Body of pancreas (tissue), 4 donors: ENCODE measurements around the gene RCOR1.

Source experiments
- POLR2A ChIP-seq, 3 donors: fragments of 450-650 bp; IDR thresholded peaks; one replicate each; pipeline ENCODE4 v1.6.1; 2016; ENCODE audit warnings: antibody characterized with exemption in 3 of 3, mild to moderate bottlenecking in 2 of 3
- TF ChIP-seq, protein P1 (sequence below), 7 experiments: fragments of 450-650 bp in 4 of 7; fragments of 200-600 bp in 3 of 7; sonication (generic) in 3 of 7; IDR thresholded peaks; one replicate each; pipeline ENCODE4 v1.5.1; 2016 to 2019; ENCODE audit warnings: antibody characterized with exemption in 7 of 7

DNA sequence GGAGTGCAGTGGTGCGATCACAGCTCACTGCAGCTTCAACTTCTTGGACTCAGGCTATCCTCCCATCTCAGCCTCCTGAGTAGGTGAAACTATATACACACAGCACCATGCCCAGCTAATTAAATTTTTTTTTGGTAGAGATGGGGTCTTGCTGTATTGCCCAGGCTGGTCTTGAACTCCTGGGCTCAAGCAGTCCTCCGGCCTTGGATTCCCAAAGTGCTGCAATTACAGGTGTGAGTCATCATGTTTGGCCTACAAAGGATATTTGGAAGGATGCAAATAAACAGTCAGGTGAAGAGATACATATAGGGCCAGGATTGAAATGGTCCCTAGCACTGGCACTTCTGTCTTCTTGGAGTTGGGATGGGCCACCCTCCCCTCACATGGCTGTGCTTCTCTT is 23.9 kb downstream of the RCOR1 start:
- TF ChIP-seq, protein P1, sequence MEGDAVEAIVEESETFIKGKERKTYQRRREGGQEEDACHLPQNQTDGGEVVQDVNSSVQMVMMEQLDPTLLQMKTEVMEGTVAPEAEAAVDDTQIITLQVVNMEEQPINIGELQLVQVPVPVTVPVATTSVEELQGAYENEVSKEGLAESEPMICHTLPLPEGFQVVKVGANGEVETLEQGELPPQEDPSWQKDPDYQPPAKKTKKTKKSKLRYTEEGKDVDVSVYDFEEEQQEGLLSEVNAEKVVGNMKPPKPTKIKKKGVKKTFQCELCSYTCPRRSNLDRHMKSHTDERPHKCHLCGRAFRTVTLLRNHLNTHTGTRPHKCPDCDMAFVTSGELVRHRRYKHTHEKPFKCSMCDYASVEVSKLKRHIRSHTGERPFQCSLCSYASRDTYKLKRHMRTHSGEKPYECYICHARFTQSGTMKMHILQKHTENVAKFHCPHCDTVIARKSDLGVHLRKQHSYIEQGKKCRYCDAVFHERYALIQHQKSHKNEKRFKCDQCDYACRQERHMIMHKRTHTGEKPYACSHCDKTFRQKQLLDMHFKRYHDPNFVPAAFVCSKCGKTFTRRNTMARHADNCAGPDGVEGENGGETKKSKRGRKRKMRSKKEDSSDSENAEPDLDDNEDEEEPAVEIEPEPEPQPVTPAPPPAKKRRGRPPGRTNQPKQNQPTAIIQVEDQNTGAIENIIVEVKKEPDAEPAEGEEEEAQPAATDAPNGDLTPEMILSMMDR (IDR thresholded peaks at IDR 0.05), result no peak
- TF ChIP-seq POLR2A (IDR thresholded peaks at IDR 0.05), result no peak
